Kidney (tissue), 14 donors: Measurements from ENCODE around the gene SFT2D2. TPM values are rescaled to one million over a fixed set of nuclear protein-coding genes. Genes with fewer than 3 reads are reported as not detected.

Source experiments
- DNase-seq, 5 donors: peaks; one replicate each; pipeline ENCODE4 v3.0.0-alpha.2; 2013 to 2020
- FAIRE-seq: peaks from 2 replicates; lab custom pipeline; 2012; peaks lifted over from hg19 to GRCh38; lab: Jason Lieb, UNC
- H3K27ac ChIP-seq, 2 donors: one replicate each; pipeline ENCODE4 v1.7.0; 2013; ENCODE audit warnings: low read depth in 2 of 2, low read length in 2 of 2, inconsistent platforms in 1 of 2
- H3K27me3 ChIP-seq: one replicate; pipeline ENCODE4 v1.7.1; 2013; ENCODE audit warnings: low read length, inconsistent platforms; ENCODE audit not compliant: control insufficient read depth, insufficient read depth
- H3K36me3 ChIP-seq, 3 donors: one replicate each; pipeline versions ENCODE4 v1.7.0 to v1.7.1; 2013; ENCODE audit warnings: low read length in 3 of 3, control low read depth in 1 of 3, inconsistent platforms in 1 of 3; ENCODE audit not compliant: insufficient read depth in 3 of 3, control insufficient read depth in 2 of 3
- H3K4me1 ChIP-seq, 3 donors: one replicate each; pipeline versions ENCODE4 v1.7.0 to v1.7.1; 2013; ENCODE audit warnings: low read length in 3 of 3, inconsistent platforms in 1 of 3, low read depth in 1 of 3; ENCODE audit not compliant: control insufficient read depth in 2 of 3, insufficient read depth in 2 of 3
- H3K4me3 ChIP-seq, 3 donors: one replicate each; pipeline versions ENCODE4 v1.7.0 to v1.8.1; 2013; ENCODE audit warnings: low read length in 3 of 3, control low read depth in 1 of 3, inconsistent platforms in 1 of 3
- H3K9ac ChIP-seq, 3 donors: one replicate each; pipeline versions ENCODE4 v1.7.0 to v1.7.1; 2013; ENCODE audit warnings: low read length in 3 of 3, control low read depth in 1 of 3, inconsistent platforms in 1 of 3
- H3K9me3 ChIP-seq, 3 donors: one replicate each; pipeline versions ENCODE4 v1.7.0 to v1.7.1; 2013; ENCODE audit warnings: low read length in 3 of 3, control low read depth in 1 of 3, inconsistent platforms in 1 of 3; ENCODE audit not compliant: control insufficient read depth in 2 of 3, insufficient read depth in 1 of 3
- intact Hi-C: fragments of 100-400 bp; cut with DNase I; formaldehyde crosslinking; loops from one replicate; pipeline ENCODE4 v1.11.1; 2022
- polyA plus RNA-seq: library from polyadenylated mRNA; stranded (reverse); fragments of 350-450 nt; fragmentation: Illumina TruSeq; extraction: RNeasy Lipid Tissue Mini Kit (QIAGEN cat#74804); gene quantifications from one replicate; pipeline ENCODE4 v1.2.3, GENCODE V29; 2014; ENCODE audit warnings: low read depth, low replicate concordance; ENCODE audit not compliant: insufficient read depth
- total RNA-seq: library from RNA; stranded (reverse); fragmentation: NEBNext Ultra II Directional; extraction: Animal tissue kit (Norgen Biotek cat#: 25700); gene quantifications from one replicate; pipeline ENCODE4 v1.2.1, GENCODE V29; 2021
- TF ChIP-seq, protein P1 (sequence below): IDR thresholded peaks from 3 replicates; pipeline ENCODE4 v1.5.1; 2012; ENCODE audit warnings: mild to moderate bottlenecking, moderate library complexity, borderline replicate concordance; ENCODE audit not compliant: insufficient read depth; ENCODE audit errors: extremely low read depth
- donor health status: control.
- donor health status: control.
- donor health status: control.
- donor health status: control.
- donor health status: control.
- donor health status: DM: yes; HTN: yes; CAD: no.
- donor health status: Normal renal cell carcinoma (clear cell type).

The SFT2D2 gene
- total and polyA plus RNA-seq, 2 donors from 2014 or later: 7.4 to 89.3 TPM

DNA sequence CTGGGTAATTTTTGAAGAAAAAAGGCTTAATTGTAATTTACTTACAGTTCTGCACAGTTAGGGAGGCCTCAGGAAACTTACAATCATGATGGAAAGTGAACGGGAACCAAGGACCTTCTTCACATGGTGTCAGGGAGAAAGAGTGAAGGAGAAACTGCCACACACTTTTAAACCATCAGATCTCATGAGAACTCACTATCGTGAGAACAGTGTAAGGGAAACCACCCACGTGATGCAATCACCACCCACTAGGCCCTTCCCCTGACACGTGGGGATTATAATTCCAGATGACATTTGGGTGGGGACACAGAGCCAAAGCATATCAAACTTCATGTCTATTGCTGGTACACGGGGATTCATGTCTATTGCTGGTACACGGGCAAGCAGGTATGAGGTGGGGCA lies 5.3 kb upstream of the SFT2D2 start:
- TF ChIP-seq, protein P1, sequence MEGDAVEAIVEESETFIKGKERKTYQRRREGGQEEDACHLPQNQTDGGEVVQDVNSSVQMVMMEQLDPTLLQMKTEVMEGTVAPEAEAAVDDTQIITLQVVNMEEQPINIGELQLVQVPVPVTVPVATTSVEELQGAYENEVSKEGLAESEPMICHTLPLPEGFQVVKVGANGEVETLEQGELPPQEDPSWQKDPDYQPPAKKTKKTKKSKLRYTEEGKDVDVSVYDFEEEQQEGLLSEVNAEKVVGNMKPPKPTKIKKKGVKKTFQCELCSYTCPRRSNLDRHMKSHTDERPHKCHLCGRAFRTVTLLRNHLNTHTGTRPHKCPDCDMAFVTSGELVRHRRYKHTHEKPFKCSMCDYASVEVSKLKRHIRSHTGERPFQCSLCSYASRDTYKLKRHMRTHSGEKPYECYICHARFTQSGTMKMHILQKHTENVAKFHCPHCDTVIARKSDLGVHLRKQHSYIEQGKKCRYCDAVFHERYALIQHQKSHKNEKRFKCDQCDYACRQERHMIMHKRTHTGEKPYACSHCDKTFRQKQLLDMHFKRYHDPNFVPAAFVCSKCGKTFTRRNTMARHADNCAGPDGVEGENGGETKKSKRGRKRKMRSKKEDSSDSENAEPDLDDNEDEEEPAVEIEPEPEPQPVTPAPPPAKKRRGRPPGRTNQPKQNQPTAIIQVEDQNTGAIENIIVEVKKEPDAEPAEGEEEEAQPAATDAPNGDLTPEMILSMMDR: no peak
- FAIRE-seq (no peak), DNase-seq (no peak)
- Histone ChIP-seq H3K27ac (no peak overlapping the region), H3K36me3 (no peaks in the 10 kb centered on the region), H3K9me3 (no peaks in the 10 kb centered on the region), H3K9ac (no peak overlapping the region), H3K4me1 (no peaks in the 10 kb centered on the region), H3K27me3 (no peaks in the 10 kb centered on the region), H3K4me3 (no peak overlapping the region)
- intact Hi-C loops: no loop called here

DNA sequence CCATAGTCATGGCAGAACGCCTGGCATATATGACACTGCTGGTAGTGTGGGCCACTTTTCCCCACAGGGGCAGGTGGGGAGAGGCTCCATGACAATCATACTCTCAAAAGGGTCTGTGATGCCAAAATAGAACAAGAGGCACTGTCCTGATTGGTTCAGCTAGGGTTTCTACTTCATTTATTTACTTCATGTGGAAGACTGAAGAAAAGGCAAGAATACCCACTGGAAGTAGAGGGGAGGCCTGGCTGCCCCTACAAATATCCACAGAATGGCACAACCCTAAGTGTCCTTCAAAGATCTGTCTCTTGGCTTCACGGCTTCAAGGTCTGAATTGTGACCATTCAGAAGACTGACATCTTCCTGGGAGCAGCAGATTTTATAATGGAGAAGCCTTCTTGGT lies 4.5 kb upstream of the SFT2D2 start:
- Histone ChIP-seq H3K27ac (no peak overlapping the region), H3K4me1 (no peaks in the 10 kb centered on the region), H3K36me3 (no peaks in the 10 kb centered on the region), H3K27me3 (no peaks in the 10 kb centered on the region), H3K9me3 (no peaks in the 10 kb centered on the region), H3K4me3 (no peak overlapping the region), H3K9ac (no peak overlapping the region)
- FAIRE-seq: no peak
- no peak for DNase-seq
- intact Hi-C loops: no loop called here
- TF ChIP-seq, protein P1: no peak

DNA sequence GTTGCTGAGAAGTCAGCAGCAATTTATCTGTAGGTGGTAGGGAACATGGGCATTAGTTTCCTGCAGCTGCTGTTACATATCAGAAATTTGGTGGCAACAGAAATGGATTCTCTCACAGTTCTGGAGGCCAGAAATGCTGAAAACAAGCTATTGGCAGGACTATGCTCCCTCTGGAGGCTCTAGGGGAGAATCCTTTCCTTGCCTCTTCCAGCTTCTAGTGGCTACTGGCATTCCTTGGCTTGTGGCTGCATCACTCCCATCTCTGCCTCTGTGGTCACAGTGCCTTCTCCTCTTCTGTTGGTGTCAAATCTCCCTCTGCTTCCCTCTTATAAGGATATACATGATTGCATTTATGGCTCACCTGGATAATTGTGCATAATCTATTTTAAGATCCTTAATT lies 2.5 kb upstream of the SFT2D2 start:
- FAIRE-seq: no peak
- intact Hi-C loops: no loop called here

More for the DNA sequence above, 2.5 kb upstream of the SFT2D2 start:
- no peak overlapping the region for H3K9ac ChIP-seq
- TF ChIP-seq, protein P1: no peak
- H3K27ac ChIP-seq: no peak overlapping the region
- peaks cover 0 to 14% (median 0%) of the 10 kb centered on the region in 3 donors for H3K4me1 ChIP-seq
- no peaks in the 10 kb centered on the region for H3K27me3 ChIP-seq
- H3K4me3 ChIP-seq: no peak overlapping the region
- no peaks in the 10 kb centered on the region for H3K36me3 ChIP-seq
- DNase-seq: no peak
- H3K9me3 ChIP-seq: no peaks in the 10 kb centered on the region
